ENCODE results near the gene ITIH5.

The ITIH5 gene

DNA sequence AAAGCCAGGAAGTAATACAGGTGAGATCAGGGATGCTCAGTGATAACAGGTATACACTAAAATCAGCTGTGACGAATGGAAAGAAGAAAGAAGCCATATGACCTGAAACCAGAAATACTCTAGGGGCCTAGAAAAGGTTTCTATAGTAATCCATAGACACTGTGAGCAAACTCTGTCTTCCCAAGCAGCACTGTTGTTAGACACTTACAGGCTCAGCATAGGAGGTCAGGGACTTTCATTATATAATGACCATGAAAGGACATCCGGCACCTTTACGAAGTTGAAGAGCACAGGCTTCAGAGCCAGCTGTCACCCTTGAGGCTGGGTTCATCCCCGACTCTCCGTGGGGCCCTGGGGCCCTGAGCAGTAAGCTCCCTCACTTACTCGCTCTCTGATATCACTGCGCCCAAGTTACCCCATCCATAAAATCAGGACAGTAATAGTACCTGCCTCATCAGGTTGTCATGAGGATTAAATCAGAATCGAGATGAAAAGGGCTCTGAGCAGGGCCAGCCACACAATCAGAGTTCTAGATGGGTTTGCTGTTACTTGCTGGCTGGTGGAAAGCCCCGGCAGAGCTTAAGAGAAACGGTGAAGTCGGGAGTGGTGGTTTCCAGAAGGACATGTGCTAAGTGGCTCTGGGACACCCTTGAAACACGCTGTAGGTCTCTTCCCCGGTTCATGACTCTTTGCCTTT is 79.5 kb downstream of the ITIH5 start:
- ChIA-PET POLR2A (no interaction called here), CTCF (interaction anchor here (0.6 kb wide), 1 partner anchor 15 kb away, joined by 3 read pairs; no protein-coding TSS in a partner anchor)
- no peak for DNase-seq (ENCODE audit: extremely low spot score)
- TF ChIP-seq CTBP1 (IDR thresholded peaks at IDR 0.05; ENCODE audit: borderline replicate concordance) (no peak), ELF4 (IDR thresholded peaks at IDR 0.05) (no peak), FOXA1 (IDR thresholded peaks at IDR 0.05) (no peak), BHLHE40 (IDR thresholded peaks at IDR 0.05; ENCODE audit: borderline replicate concordance) (no peak), TARDBP (IDR thresholded peaks at IDR 0.05) (no peak), SP1 (IDR thresholded peaks at IDR 0.05) (no peak), ARNT (IDR thresholded peaks at IDR 0.05) (no peak), SUZ12 (IDR thresholded peaks at IDR 0.05) (no peak), LEF1 (IDR thresholded peaks at IDR 0.05; ENCODE audit: borderline replicate concordance) (no peak), ZNF384 (IDR thresholded peaks at IDR 0.05) (no peak), L3MBTL2 (conservative IDR thresholded peaks at IDR 0.05) (no peak), HDGF (IDR thresholded peaks at IDR 0.05; ENCODE audit: borderline replicate concordance) (no peak), NFRKB (IDR thresholded peaks at IDR 0.05) (no peak), FOXK2 (IDR thresholded peaks at IDR 0.05) (no peak), FOXM1 (IDR thresholded peaks at IDR 0.05; ENCODE audit: borderline replicate concordance) (no peak)
- TF ChIP-seq, protein P1, sequence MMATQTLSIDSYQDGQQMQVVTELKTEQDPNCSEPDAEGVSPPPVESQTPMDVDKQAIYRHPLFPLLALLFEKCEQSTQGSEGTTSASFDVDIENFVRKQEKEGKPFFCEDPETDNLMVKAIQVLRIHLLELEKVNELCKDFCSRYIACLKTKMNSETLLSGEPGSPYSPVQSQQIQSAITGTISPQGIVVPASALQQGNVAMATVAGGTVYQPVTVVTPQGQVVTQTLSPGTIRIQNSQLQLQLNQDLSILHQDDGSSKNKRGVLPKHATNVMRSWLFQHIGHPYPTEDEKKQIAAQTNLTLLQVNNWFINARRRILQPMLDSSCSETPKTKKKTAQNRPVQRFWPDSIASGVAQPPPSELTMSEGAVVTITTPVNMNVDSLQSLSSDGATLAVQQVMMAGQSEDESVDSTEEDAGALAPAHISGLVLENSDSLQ (IDR thresholded peaks at IDR 0.05): no peak

DNA sequence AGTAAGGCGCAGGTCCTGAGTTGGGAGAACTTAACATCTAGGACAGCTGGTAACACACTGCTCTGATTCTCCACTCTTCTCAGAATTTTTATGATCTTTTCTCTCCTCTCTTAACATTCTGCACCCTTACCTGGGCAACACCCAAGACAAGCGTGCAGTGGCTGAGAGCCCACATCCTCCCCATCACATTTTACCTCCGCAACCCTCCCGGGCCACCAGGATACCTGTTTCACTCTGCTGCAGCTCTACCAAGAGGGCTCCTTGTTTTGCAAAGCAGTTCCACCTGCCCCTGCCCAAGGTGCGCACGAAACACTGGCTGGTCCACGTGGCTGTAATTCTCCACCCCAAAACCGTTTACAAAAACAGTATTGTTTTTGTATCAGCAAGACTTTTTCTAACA is 81.5 kb downstream of the ITIH5 start:
- no peak for DNase-seq (ENCODE audit: extremely low spot score)
- CTCF ChIA-PET: no interaction called here
- POLR2A ChIA-PET: no interaction called here
- TF ChIP-seq ELF4 (IDR thresholded peaks at IDR 0.05) (no peak), CTBP1 (IDR thresholded peaks at IDR 0.05; ENCODE audit: borderline replicate concordance) (no peak), FOXM1 (IDR thresholded peaks at IDR 0.05; ENCODE audit: borderline replicate concordance) (no peak), L3MBTL2 (conservative IDR thresholded peaks at IDR 0.05) (no peak), ARNT (IDR thresholded peaks at IDR 0.05) (no peak), ZNF384 (IDR thresholded peaks at IDR 0.05) (no peak), NFRKB (IDR thresholded peaks at IDR 0.05) (no peak), FOXA1 (IDR thresholded peaks at IDR 0.05) (no peak)

DNA sequence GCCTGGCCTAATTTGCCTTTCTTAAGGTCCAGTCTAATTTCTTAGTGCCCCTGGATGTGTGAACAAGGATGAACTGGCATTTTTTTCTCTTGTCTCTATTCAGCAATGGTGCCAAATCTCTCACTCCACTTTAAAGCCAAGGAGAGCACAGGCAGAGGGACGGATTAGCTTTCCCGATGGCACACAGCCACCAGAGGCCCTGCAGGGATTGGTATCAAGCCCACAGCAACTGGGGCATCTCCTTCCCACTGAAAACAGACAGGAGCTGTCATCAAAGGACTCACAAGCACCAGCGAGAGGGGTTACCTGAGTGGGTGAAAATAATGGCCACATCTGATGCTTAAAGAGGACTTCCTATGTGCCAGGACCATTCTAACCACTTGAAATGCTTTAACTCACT is 83.1 kb downstream of the ITIH5 start:
- ChIA-PET POLR2A (no interaction called here), CTCF (interaction anchor here (0.7 kb wide), 1 partner anchor 25 kb away, joined by 3 read pairs; no protein-coding TSS in a partner anchor)
- no peak for DNase-seq (ENCODE audit: extremely low spot score)
- TF ChIP-seq FOXK2 (IDR thresholded peaks at IDR 0.05) (no peak), TARDBP (IDR thresholded peaks at IDR 0.05) (no peak), HDGF (IDR thresholded peaks at IDR 0.05; ENCODE audit: borderline replicate concordance) (no peak), FOXA1 (IDR thresholded peaks at IDR 0.05) (no peak), FOXM1 (IDR thresholded peaks at IDR 0.05; ENCODE audit: borderline replicate concordance) (no peak), NFRKB (IDR thresholded peaks at IDR 0.05) (no peak), ZNF384 (IDR thresholded peaks at IDR 0.05) (no peak), ELF4 (IDR thresholded peaks at IDR 0.05) (no peak), BHLHE40 (IDR thresholded peaks at IDR 0.05; ENCODE audit: borderline replicate concordance) (no peak), CTBP1 (IDR thresholded peaks at IDR 0.05; ENCODE audit: borderline replicate concordance) (no peak)

DNA sequence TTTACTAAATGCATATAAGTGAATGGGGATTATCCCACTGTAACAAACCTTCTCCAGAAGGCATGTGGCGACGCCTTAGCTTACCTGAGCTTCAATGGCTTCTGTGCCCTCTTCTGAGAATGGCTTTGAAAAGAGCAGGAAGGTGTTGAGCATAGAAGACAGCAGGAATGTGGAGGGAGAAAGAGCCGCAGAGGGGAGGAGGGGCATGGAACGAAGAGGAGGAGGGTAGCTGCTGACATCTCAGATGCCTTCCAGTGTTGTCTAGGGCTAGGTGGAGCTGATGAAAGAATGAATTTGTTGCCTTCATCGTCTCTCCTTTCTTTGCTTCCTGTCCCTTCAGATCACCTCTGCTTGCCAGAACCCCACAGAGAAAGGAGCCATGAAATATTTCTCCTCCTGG is 86.2 kb downstream of the ITIH5 start:
- no peak for DNase-seq (ENCODE audit: extremely low spot score)
- POLR2A ChIA-PET: no interaction called here
- CTCF ChIA-PET: no interaction called here
- TF ChIP-seq FOXA1 (IDR thresholded peaks at IDR 0.05): no peak
- TF ChIP-seq NFRKB (IDR thresholded peaks at IDR 0.05): no peak
- no peak for TF ChIP-seq ZNF384 (IDR thresholded peaks at IDR 0.05)
- no peak for TF ChIP-seq SUZ12 (IDR thresholded peaks at IDR 0.05)
- no peak for TF ChIP-seq SP1 (IDR thresholded peaks at IDR 0.05)
- TF ChIP-seq TARDBP (IDR thresholded peaks at IDR 0.05): no peak
- TF ChIP-seq HDGF (IDR thresholded peaks at IDR 0.05; ENCODE audit: borderline replicate concordance): no peak
- no peak for TF ChIP-seq FOXM1 (IDR thresholded peaks at IDR 0.05; ENCODE audit: borderline replicate concordance)
- TF ChIP-seq CTBP1 (IDR thresholded peaks at IDR 0.05; ENCODE audit: borderline replicate concordance): no peak
- no peak for TF ChIP-seq FOXK2 (IDR thresholded peaks at IDR 0.05)
- no peak for TF ChIP-seq BHLHE40 (IDR thresholded peaks at IDR 0.05; ENCODE audit: borderline replicate concordance)
- TF ChIP-seq, protein P1 (IDR thresholded peaks at IDR 0.05): no peak
- no peak for TF ChIP-seq L3MBTL2 (conservative IDR thresholded peaks at IDR 0.05)
- no peak for TF ChIP-seq LEF1 (IDR thresholded peaks at IDR 0.05; ENCODE audit: borderline replicate concordance)
- TF ChIP-seq ELF4 (IDR thresholded peaks at IDR 0.05): no peak
- TF ChIP-seq ARNT (IDR thresholded peaks at IDR 0.05): no peak

DNA sequence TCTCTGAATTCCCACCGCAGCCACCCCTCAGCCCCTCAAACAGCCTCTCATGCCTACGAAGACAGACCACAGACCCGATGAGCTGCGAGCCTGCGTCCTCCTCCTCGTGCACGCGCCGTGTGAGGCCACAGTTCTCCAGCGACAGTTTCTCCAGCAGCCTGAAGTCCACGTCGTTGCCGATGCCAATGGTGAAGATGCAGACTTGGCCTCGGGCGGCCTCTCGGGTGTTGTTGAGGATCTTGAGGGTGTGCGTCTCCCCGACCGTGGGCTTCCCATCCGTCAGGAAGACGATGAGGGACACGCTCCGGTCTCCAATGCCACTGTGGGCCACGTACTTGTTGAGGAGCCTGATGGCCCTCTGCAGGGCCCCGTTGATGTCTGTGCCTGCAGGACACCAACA is 87.1 kb downstream of the ITIH5 start:
- TF ChIP-seq ARNT (IDR thresholded peaks at IDR 0.05): no peak
- TF ChIP-seq L3MBTL2 (conservative IDR thresholded peaks at IDR 0.05): no peak
- no peak for TF ChIP-seq SP1 (IDR thresholded peaks at IDR 0.05)
- TF ChIP-seq NFRKB (IDR thresholded peaks at IDR 0.05): no peak
- TF ChIP-seq LEF1 (IDR thresholded peaks at IDR 0.05; ENCODE audit: borderline replicate concordance): no peak
- TF ChIP-seq FOXM1 (IDR thresholded peaks at IDR 0.05; ENCODE audit: borderline replicate concordance): no peak
- no peak for TF ChIP-seq ZNF384 (IDR thresholded peaks at IDR 0.05)
- TF ChIP-seq HDGF (IDR thresholded peaks at IDR 0.05; ENCODE audit: borderline replicate concordance): no peak
- no peak for TF ChIP-seq BHLHE40 (IDR thresholded peaks at IDR 0.05; ENCODE audit: borderline replicate concordance)
- TF ChIP-seq TARDBP (IDR thresholded peaks at IDR 0.05): no peak
- no peak for TF ChIP-seq SUZ12 (IDR thresholded peaks at IDR 0.05)
- no peak for TF ChIP-seq FOXA1 (IDR thresholded peaks at IDR 0.05)
- no peak for TF ChIP-seq CTBP1 (IDR thresholded peaks at IDR 0.05; ENCODE audit: borderline replicate concordance)
- TF ChIP-seq FOXK2 (IDR thresholded peaks at IDR 0.05): no peak
- TF ChIP-seq, protein P1 (IDR thresholded peaks at IDR 0.05): no peak
- TF ChIP-seq ELF4 (IDR thresholded peaks at IDR 0.05): no peak
- no peak for DNase-seq (ENCODE audit: extremely low spot score)
- POLR2A ChIA-PET: no interaction called here
- CTCF ChIA-PET: no interaction called here

All from HEK293T (cell line).